Measurements from ENCODE around the gene NCAM2. TPM values are rescaled to one million over a fixed set of nuclear protein-coding genes. Genes with fewer than 3 reads are reported as not detected.

Gene NCAM2
- total and polyA plus RNA-seq, 2 donors (not counting 3 experiments of a cell fraction or from before 2014, with no cell fraction given): 0.11 to 0.27 TPM

DNA sequence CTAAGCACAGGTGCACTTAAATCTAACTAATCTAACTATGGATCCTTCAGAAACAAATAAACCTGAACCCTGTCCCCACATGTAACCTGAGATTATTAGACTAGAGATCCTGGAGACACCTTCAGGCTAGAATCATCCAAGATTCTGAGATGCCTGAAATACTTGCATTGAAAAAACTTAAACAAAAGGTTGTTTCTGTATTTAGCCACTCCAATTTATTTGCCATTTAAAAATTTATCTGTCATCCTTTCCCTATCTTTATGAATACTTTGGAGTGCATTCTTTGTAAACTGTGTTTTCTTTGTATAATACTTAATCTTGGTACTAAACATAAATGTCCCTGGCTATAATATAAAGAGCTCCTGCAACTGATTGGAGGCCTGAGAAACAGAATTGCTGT lies 270.7 kb downstream of the NCAM2 start:
- H3K4me1 ChIP-seq (ENCODE audit: control insufficient read depth, extremely low read depth, insufficient read depth, low read length): no peaks in the 10 kb centered on the region
- H3K27me3 ChIP-seq (ENCODE audit: control insufficient read depth in 2 of 2, insufficient read depth in 2 of 2, low read length in 2 of 2): no peaks in the 10 kb centered on the region
- no peak for DNase-seq (ENCODE audit: low read depth, low spot score)
- no peaks in the 10 kb centered on the region for H3K36me3 ChIP-seq (ENCODE audit: control insufficient read depth in 2 of 2, extremely low read depth in 1 of 2, insufficient read depth in 2 of 2, low read length in 2 of 2)
- no peaks in the 10 kb centered on the region for H3K79me2 ChIP-seq (ENCODE audit: control insufficient read depth, insufficient read depth, low read length)
- H3K9me3 ChIP-seq (replicated peaks; ENCODE audit: control insufficient read depth, insufficient read depth, low read length): no peaks in the 10 kb centered on the region
- intact Hi-C loops (cut with micrococcal nuclease): no loop called here
- dilution Hi-C loops (cut with MboI; ENCODE audit: extremely low pct_ligation_motif_present, low sequenced_read_pairs): no loop called here
- no peaks in the 10 kb centered on the region for H3K9me1 ChIP-seq (replicated peaks; ENCODE audit: control insufficient read depth, extremely low read depth, insufficient read depth, low read length)
- FAIRE-seq: no peak
- H4K20me1 ChIP-seq (replicated peaks; ENCODE audit: control insufficient read depth, extremely low read depth, insufficient read depth, low read length): no peaks in the 10 kb centered on the region
- no peak overlapping the region for H3K27ac ChIP-seq (ENCODE audit: insufficient read depth, low read depth, low read length)
- no peak overlapping the region for H3K4me3 ChIP-seq (replicated peaks in 1 of 3; ENCODE audit: insufficient read depth in 1 of 3, low read depth in 1 of 3, low read length in 3 of 3)
- ChIA-PET POLR2A (no interaction called here), CTCF (no interaction called here)
- no peak overlapping the region for H2AFZ ChIP-seq (ENCODE audit: low read depth, low read length)
- no peak for TF ChIP-seq MAX (IDR thresholded peaks at IDR 0.05; ENCODE audit: insufficient read depth, insufficient read length)
- H3K4me2 ChIP-seq (ENCODE audit: insufficient read depth, low read length): no peak overlapping the region
- no peak overlapping the region for H3K9ac ChIP-seq (replicated peaks; ENCODE audit: extremely low read depth, insufficient read depth, low read length)
- BruUV-seq (replicated peaks): no TSS peak

DNA sequence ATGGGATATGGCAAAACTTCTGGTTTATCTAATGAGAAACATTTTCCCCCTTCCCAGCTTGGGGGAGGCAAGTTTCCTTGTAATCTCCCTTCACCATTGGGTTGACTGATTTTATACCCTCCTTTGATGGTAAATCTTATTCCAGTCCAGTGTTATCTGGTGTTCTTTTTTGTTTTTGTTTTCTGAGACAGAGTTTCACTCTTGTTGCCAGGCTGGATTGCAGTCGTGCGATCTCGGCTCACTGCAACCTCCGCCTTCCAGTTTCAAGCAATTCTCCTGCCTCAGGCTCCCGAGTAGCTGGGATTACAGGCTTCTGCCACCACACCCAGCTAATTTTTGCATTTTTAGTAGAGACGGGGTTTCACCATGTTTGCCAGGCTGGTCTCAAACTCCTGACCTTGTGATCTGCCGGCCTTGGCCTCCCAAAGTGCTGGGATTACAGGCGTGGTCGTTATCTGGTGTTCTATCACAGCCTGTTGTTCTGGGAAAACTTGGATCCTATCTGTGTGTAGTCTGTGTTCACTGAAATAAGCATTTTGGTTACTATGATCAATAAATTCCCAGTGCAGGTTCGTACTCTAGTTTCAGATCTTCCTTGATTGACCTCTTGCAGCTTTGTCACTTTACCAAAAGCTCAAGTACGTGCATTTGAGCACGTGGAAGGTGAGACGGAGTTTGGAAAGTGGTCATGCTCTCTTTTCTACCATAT lies 281.1 kb downstream of the NCAM2 start:
- ChIA-PET CTCF (no interaction called here), POLR2A (no interaction called here)
- no peaks in the 10 kb centered on the region for H3K4me1 ChIP-seq (ENCODE audit: control insufficient read depth, extremely low read depth, insufficient read depth, low read length)
- H3K27me3 ChIP-seq (ENCODE audit: control insufficient read depth in 2 of 2, insufficient read depth in 2 of 2, low read length in 2 of 2): no peaks in the 10 kb centered on the region
- no peak overlapping the region for H3K27ac ChIP-seq (ENCODE audit: insufficient read depth, low read depth, low read length)
- no peak for FAIRE-seq
- intact Hi-C loops (cut with micrococcal nuclease): no loop called here
- no peak overlapping the region for H2AFZ ChIP-seq (ENCODE audit: low read depth, low read length)
- H4K20me1 ChIP-seq (replicated peaks; ENCODE audit: control insufficient read depth, extremely low read depth, insufficient read depth, low read length): no peaks in the 10 kb centered on the region
- no peaks in the 10 kb centered on the region for H3K36me3 ChIP-seq (ENCODE audit: control insufficient read depth in 2 of 2, extremely low read depth in 1 of 2, insufficient read depth in 2 of 2, low read length in 2 of 2)
- TF ChIP-seq POLR2A (IDR thresholded peaks at IDR 0.05; ENCODE audit: low read depth, low read length): no peak
- no peak for TF ChIP-seq MAX (IDR thresholded peaks at IDR 0.05; ENCODE audit: insufficient read depth, insufficient read length)
- TF ChIP-seq POLR2AphosphoS5 (IDR thresholded peaks at IDR 0.05; ENCODE audit: insufficient read depth, low read depth, low read length): no peak
- TF ChIP-seq JUN (IDR thresholded peaks at IDR 0.05; ENCODE audit: borderline replicate concordance, insufficient read depth, insufficient read length, low read depth): no peak
- TF ChIP-seq GATA2 (IDR thresholded peaks at IDR 0.05; ENCODE audit: insufficient read depth, insufficient read length, low read depth, low read length): no peak
- H3K9me1 ChIP-seq (replicated peaks; ENCODE audit: control insufficient read depth, extremely low read depth, insufficient read depth, low read length): no peaks in the 10 kb centered on the region
- no peak for DNase-seq (ENCODE audit: low read depth, low spot score)
- no peaks in the 10 kb centered on the region for H3K79me2 ChIP-seq (ENCODE audit: control insufficient read depth, insufficient read depth, low read length)
- no peak overlapping the region for H3K9ac ChIP-seq (replicated peaks; ENCODE audit: extremely low read depth, insufficient read depth, low read length)
- no peak overlapping the region for H3K4me3 ChIP-seq (replicated peaks in 1 of 3; ENCODE audit: insufficient read depth in 1 of 3, low read depth in 1 of 3, low read length in 3 of 3)
- H3K4me2 ChIP-seq (ENCODE audit: insufficient read depth, low read length): no peak overlapping the region
- H3K9me3 ChIP-seq (replicated peaks; ENCODE audit: control insufficient read depth, insufficient read depth, low read length): no peaks in the 10 kb centered on the region
- BruUV-seq (replicated peaks): no TSS peak
- dilution Hi-C loops (cut with MboI; ENCODE audit: extremely low pct_ligation_motif_present, low sequenced_read_pairs): no loop called here
